Measurements from ENCODE around the gene GMDS. TPM values are rescaled to one million over a fixed set of nuclear protein-coding genes. Genes with fewer than 3 reads are reported as not detected.

The GMDS gene
- total RNA-seq, 1 donor from 2014 or later: 30.1 TPM

- TF ChIP-seq CTCF (IDR thresholded peaks at IDR 0.05): no peak
- Mint-ChIP-seq H3K4me1 (peaks cover 24% of the 10 kb centered on the region), H3K9me3 (no peaks in the 10 kb centered on the region), H3K27ac (no peak overlapping the region), H3K27me3 (no peaks in the 10 kb centered on the region), H3K36me3 (ENCODE audit: low read depth) (no peaks in the 10 kb centered on the region), H3K4me3 (no peak overlapping the region)
- POLR2A ChIA-PET: no interaction called here
- no peak for DNase-seq
- ATAC-seq (ENCODE audit: low read depth): no peak
- intact Hi-C loops (cut with micrococcal nuclease): loop anchor here (2.0 kb wide), 1 partner anchor 70 kb away; no protein-coding TSS in a partner anchor
- CTCF ChIA-PET: no interaction called here
These were observed 119.1 kb downstream of the GMDS start for GRCh38 chr6:2126351-2126750.

- Mint-ChIP-seq H3K4me3 (no peak overlapping the region), H3K27ac (no peak overlapping the region), H3K4me1 (peaks cover 24% of the 10 kb centered on the region), H3K27me3 (no peaks in the 10 kb centered on the region), H3K36me3 (ENCODE audit: low read depth) (peaks cover 4% of the 10 kb centered on the region), H3K9me3 (no peaks in the 10 kb centered on the region)
- intact Hi-C loops (cut with micrococcal nuclease): no loop called here
- DNase-seq: no peak
- CTCF ChIA-PET: no interaction called here
- ATAC-seq (ENCODE audit: low read depth): no peak
- TF ChIP-seq CTCF (IDR thresholded peaks at IDR 0.05): no peak
- POLR2A ChIA-PET: no interaction called here
These were observed 120.2 kb downstream of the GMDS start for GRCh38 chr6:2125158-2125557.

- no peak overlapping the region for H3K4me3 Mint-ChIP-seq
- no peaks in the 10 kb centered on the region for H3K27me3 Mint-ChIP-seq
- POLR2A ChIA-PET: no interaction called here
- peaks cover 19% of the 10 kb centered on the region for H3K4me1 Mint-ChIP-seq
- no peaks in the 10 kb centered on the region for H3K9me3 Mint-ChIP-seq
- H3K36me3 Mint-ChIP-seq (ENCODE audit: low read depth): peaks cover 4% of the 10 kb centered on the region
- no peak for ATAC-seq (ENCODE audit: low read depth)
- CTCF ChIA-PET: no interaction called here
- no peak for TF ChIP-seq CTCF (IDR thresholded peaks at IDR 0.05)
- H3K27ac Mint-ChIP-seq: no peak overlapping the region
- no peak for DNase-seq
- intact Hi-C loops (cut with micrococcal nuclease): no loop called here
These were observed 121.1 kb downstream of the GMDS start for GRCh38 chr6:2124260-2124709.

- H3K4me1 Mint-ChIP-seq: no peaks in the 10 kb centered on the region
- ChIA-PET POLR2A (no interaction called here), CTCF (interaction anchor here (1.2 kb wide), 1 partner anchor 17 kb away, joined by 3 read pairs; no protein-coding TSS in a partner anchor)
- H3K36me3 Mint-ChIP-seq (ENCODE audit: low read depth): peaks cover 7% of the 10 kb centered on the region
- TF ChIP-seq CTCF (IDR thresholded peaks at IDR 0.05): no peak
- H3K27me3 Mint-ChIP-seq: no peaks in the 10 kb centered on the region
- intact Hi-C loops (cut with micrococcal nuclease): no loop called here
- no peaks in the 10 kb centered on the region for H3K9me3 Mint-ChIP-seq
- H3K27ac Mint-ChIP-seq: no peak overlapping the region
- no peak overlapping the region for H3K4me3 Mint-ChIP-seq
- no peak for DNase-seq
- ATAC-seq (ENCODE audit: low read depth): no peak
These were observed 124.5 kb downstream of the GMDS start for GRCh38 chr6:2120912-2121311.

GRCh38 chr6:2119275-2119674 is 126.1 kb downstream of the GMDS start:
- intact Hi-C loops (cut with micrococcal nuclease): no loop called here
- Mint-ChIP-seq H3K4me1 (no peaks in the 10 kb centered on the region), H3K36me3 (ENCODE audit: low read depth) (peaks cover 9% of the 10 kb centered on the region), H3K27me3 (no peaks in the 10 kb centered on the region), H3K4me3 (no peak overlapping the region), H3K27ac (no peak overlapping the region), H3K9me3 (no peaks in the 10 kb centered on the region)
- no peak for TF ChIP-seq CTCF (IDR thresholded peaks at IDR 0.05)
- ChIA-PET POLR2A (no interaction called here), CTCF (no interaction called here)
- ATAC-seq (ENCODE audit: low read depth): no peak
- no peak for DNase-seq
